ENCODE results near the gene LARGE2.

LARGE2 gene

DNA sequence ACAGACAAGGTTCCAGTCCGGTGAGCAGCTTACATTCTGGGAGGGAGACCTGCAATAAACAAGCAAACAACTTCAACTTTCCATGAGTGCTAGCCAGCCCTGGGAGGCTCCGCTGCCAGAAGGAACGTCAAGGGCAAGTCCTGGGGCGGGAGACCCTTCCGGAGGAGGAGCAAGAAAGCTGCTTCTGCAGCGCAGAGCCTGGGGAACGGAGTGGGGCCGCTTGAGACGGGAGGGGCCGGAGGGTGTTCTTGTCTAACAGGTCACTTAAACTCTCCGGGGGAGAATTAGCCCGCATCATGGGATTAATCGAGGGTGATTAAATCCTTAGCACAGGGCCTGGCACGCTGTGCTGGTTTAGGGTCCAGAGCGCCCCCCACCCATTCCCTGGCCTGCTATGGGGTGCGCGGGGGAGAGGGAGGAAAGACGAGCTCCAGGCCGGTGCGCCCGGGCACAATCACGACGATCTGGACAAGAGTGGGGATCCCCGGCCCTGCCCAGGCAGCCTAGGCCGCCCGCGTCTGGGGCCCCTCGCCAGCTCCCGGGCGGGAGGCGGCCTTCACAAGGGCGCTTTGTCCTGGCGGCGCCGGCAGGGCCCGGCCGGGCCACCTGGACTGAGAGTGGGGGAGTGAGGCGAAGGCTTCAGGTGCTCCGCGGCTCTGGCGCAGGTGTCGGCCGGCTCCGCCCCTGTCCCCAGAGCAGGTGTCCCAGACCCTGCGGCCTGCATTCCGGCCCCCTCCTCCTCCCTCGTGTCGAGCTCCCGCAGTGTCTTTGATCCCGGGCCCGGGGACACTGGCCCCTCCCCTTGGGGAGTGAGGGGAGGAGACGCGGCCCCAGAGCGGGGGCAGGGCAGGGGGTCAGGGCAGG lies 663 bp upstream of the LARGE2 start:
- no peak overlapping the region for H3K4me3 ChIP-seq (ENCODE audit: low read depth, low read length)

DNA sequence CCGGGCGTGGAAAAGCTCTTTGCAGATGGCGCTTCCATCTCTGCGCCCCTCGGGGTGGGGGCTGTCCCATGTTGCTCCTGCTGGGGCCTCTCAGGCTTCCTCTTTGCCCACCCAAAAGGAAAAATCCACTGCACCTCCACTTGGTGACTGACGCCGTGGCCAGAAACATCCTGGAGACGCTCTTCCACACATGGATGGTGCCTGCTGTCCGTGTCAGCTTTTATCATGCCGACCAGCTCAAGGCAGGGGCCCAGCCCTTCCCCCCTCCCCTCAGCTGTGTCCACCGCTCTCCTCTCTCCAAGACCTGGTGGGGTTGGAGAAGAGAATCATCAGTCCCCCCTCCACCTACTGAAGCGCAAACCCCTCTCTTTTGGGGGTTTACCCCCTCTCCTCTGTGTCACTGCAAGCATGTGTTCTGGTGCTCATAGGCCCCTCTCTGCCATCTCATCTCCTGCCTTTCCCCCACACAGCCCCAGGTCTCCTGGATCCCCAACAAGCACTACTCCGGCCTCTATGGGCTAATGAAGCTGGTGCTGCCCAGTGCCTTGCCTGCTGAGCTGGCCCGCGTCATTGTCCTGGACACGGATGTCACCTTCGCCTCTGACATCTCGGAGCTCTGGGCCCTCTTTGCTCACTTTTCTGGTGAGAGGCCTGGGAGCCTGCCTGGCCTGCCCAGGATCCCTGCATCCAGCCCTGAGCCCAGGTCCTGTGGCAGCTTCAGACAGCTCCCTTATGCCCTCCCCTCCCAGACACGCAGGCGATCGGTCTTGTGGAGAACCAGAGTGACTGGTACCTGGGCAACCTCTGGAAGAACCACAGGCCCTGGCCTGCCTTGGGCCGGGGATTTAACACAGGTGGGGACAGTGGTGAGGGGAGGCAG lies 1.8 kb downstream of the LARGE2 start:
- H3K4me3 ChIP-seq (ENCODE audit: low read depth, low read length) = no peak overlapping the region

More for the DNA sequence above, 663 bp upstream of the LARGE2 start:
- TF ChIP-seq, protein P1, sequence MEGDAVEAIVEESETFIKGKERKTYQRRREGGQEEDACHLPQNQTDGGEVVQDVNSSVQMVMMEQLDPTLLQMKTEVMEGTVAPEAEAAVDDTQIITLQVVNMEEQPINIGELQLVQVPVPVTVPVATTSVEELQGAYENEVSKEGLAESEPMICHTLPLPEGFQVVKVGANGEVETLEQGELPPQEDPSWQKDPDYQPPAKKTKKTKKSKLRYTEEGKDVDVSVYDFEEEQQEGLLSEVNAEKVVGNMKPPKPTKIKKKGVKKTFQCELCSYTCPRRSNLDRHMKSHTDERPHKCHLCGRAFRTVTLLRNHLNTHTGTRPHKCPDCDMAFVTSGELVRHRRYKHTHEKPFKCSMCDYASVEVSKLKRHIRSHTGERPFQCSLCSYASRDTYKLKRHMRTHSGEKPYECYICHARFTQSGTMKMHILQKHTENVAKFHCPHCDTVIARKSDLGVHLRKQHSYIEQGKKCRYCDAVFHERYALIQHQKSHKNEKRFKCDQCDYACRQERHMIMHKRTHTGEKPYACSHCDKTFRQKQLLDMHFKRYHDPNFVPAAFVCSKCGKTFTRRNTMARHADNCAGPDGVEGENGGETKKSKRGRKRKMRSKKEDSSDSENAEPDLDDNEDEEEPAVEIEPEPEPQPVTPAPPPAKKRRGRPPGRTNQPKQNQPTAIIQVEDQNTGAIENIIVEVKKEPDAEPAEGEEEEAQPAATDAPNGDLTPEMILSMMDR (IDR thresholded peaks at IDR 0.05; ENCODE audit: low read depth, low read length) = no peak

DNA sequence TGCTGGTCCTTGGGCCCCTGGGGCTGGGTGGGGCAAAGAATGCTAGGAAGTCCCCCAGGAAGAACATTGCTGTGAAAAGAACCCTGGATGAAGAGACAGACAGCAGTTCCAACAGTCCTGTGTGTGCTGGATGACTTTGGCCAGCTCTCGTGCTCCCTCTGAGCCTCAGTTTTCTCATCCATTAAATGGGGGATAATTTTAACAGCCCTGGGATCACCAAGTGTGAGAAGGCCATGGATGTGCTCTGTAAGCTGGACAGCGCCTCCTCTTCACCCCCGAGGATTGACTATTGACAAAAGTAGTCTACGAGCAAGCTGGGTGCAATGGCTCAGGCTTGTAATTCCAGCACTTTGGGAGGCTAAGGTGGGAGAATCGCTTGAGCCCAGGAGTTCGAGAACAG lies 2.5 kb downstream of the LARGE2 start:
- no peak overlapping the region for H3K4me3 ChIP-seq (ENCODE audit: low read depth, low read length)
- TF ChIP-seq, protein P1 (IDR thresholded peaks at IDR 0.05; ENCODE audit: low read depth, low read length) = no peak

More for the DNA sequence above, 1.8 kb downstream of the LARGE2 start:
- TF ChIP-seq, protein P1 (IDR thresholded peaks at IDR 0.05; ENCODE audit: low read depth, low read length) = no peak

DNA sequence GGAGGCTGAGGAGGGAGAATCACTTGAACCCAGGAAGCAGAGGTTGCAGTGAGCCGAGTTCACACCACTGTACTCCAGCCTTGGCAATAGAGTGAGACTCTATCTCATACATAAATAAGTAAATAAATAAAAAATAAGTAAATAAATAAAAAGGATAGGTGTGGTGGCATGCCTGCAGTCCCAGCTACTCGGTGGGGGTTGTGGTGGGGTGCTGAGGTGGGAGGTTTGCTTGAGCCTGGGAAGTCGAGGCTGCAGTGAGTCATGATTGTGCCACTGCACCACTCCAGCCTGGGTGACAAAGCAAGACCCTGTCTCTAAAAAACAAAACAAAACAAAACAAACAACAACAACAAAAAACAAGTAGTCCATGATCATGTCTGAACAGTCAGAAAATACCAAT lies 3.1 kb downstream of the LARGE2 start:
- TF ChIP-seq, protein P1 (IDR thresholded peaks at IDR 0.05; ENCODE audit: low read depth, low read length) = no peak
- no peak overlapping the region for H3K4me3 ChIP-seq (ENCODE audit: low read depth, low read length)

DNA sequence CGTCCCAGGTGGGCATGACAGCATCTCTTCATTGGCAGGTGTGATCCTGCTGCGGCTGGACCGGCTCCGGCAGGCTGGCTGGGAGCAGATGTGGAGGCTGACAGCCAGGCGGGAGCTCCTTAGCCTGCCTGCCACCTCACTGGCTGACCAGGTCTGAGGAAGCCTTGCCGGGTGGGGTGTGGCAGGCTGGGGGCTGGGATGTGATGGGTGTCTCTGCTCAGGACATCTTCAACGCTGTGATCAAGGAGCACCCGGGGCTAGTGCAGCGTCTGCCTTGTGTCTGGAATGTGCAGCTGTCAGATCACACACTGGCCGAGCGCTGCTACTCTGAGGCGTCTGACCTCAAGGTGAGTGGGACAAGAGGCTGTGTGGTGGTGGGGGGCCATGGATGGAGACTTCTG lies 3.5 kb downstream of the LARGE2 start:
- H3K4me3 ChIP-seq (ENCODE audit: low read depth, low read length) = no peak overlapping the region
- TF ChIP-seq, protein P1 (IDR thresholded peaks at IDR 0.05; ENCODE audit: low read depth, low read length) = no peak

DNA sequence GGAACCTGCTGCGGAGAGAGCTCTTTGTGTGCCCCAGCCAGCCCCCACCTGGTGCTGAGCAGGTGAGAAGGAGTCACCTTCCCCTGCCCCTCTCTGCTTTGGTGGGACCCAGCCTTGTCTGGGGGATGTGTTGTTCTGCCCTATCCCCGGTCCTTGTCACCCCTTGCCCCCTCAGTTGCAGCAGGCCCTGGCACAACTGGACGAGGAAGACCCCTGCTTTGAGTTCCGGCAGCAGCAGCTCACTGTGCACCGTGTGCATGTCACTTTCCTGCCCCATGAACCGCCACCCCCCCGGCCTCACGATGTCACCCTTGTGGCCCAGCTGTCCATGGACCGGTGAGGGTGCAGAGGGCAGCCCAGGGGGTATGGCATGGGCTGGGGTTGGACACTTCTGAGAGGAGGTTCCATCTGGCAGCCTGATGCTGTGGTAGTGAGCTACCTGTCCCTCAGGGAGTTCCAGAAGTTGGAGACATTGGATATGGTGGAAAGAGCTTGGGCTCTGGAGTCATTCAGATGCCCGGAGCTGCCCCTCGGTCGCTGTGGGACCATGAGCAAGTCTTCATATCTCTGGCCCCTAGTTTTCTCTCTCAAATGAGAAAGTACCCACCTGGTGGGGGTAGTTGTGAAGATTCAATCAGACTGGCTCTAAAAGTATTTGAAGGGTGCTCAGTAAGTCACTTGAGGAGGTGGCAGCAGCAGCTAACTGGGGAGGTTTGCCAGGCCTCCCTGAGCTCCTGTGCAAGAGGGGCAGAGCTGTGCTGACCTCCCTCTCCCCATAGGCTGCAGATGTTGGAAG lies 4.3 kb downstream of the LARGE2 start:
- H3K4me3 ChIP-seq (ENCODE audit: low read depth, low read length) = no peak overlapping the region
- TF ChIP-seq, protein P1 (IDR thresholded peaks at IDR 0.05; ENCODE audit: low read depth, low read length) = no peak
